ENCODE data around the gene NPAS3.

NPAS3 gene

GRCh38 chr14:33642691-33643244 is 704.1 kb downstream of the NPAS3 start:
- DNase-seq (ENCODE audit: low read depth) = no peak

DNA sequence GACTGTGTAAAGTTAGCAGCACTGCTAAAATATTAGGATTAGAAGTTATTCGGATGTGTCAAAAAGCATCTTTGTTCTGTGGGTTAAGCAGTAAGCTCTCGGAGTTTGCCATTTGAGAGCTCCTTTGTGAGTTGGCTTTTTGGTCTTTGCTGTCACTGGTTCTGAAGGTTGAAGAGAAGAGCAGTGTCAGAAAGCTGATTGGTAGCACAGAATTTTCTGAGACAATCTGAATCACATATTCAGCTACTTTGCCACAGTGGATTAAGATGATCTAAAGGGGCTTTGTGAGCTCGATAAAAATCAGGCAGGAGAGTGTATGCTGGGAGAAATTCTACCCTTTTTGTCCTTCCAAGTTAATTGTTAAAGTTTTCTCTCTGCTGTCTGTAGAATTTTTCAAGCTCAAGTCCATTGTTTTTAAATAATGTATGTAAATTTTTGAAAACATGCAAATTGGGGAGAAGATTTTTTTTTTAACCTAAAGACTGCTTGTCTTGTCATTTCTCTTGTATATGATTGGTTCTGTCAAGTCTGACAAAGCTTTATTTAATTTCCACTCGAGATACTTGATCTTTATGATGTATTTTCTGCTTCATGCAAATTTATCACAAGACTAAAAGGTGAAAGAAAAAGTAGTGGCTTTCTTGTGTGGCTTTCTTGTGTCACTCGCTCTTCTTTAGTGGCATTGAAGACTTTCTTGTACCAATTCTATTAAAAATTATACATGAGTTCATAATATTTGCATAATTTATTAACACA is 704.9 kb downstream of the NPAS3 start:
- DNase-seq (ENCODE audit: low read depth) = no peak

GRCh38 chr14:33646692-33647260 is 708.1 kb downstream of the NPAS3 start:
- peak; percentile 31 for DNase-seq (ENCODE audit: low read depth)

- DNase-seq (ENCODE audit: low read depth) = peak; percentile 95
Measured at GRCh38 chr14:33647385-33647786, 708.7 kb downstream of the NPAS3 start.

DNA sequence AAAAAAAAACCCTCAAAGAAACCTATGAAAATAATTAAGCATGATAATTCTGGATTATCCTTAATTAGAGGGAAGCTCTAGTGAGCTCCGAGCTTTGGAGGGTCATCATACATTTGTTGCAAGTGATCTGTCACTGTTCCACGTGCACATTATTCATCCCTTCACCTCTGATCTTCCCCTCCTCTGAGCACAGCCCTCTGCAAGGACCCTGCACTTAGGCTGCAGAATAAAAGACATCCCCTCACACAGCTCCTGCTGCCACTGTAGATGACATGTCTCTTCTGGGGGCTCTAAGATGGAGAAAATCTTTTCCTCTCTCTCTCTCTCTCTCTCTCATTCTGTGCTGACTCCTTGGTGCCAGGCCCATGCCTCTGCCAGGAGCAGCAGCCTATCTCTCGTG is 711.8 kb downstream of the NPAS3 start:
- no peak for DNase-seq (ENCODE audit: low read depth)

DNA sequence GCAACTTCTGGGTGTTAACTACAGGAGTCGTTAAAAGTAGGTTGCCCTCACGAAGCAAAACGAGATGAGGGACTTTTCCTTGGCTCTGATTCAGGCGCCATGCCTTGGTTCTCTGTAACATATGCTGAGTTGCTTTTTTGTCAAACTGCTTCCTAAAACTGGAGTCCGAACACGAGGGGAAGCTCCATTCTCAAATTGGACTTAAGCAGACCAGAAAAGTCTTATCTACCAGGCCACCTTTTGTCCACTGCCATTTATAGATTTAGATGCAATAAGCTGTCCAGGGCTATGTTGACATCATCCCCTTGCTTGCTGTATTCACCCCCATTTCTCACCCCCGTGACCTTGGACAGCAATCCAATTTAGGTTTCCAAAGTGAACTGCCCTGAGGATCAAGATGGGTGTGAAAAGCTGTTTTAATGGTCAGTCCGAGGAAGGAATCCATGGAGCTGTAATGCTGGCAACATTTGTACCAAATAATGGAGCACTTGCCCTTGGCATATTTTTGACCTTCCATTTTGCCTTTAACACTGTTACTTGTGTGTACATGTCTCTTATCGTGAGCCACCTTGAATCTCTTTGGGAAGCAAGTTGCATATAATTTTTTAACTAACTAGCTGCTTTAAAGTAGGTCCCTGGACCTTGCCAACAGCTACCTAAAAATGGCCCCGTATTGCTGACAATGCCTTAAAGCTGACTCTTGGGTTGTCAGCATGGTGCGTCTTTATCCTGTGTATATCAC is 714.1 kb downstream of the NPAS3 start:
- DNase-seq (ENCODE audit: low read depth) = no peak

GRCh38 chr14:33653308-33653695 is 714.6 kb downstream of the NPAS3 start:
- no peak for DNase-seq (ENCODE audit: low read depth)

DNA sequence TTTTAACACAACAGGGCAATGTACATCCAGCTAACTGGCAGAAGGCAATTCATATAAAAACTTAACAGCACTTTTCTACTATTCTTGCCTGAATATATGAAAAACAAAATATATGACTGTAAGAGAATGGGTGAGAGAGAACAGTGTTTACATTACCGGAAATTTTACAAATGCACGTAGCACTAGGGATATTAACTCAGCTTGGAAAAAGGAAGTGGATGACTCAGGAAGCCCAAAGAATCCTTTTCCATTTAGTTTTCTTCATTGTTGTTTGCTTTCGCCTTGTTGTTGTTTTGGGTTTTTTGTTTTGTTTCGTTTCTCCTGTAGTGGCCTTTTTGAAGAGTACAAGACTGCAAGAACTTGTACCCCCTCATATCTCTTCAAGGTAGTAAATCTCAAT is 716.7 kb downstream of the NPAS3 start:
- DNase-seq (ENCODE audit: low read depth) = no peak

GRCh38 chr14:33657476-33657875 is 718.8 kb downstream of the NPAS3 start:
- DNase-seq (ENCODE audit: low read depth) = no peak

- no peak for DNase-seq (ENCODE audit: low read depth)
Measured at GRCh38 chr14:33660248-33660647, 721.6 kb downstream of the NPAS3 start.

DNA sequence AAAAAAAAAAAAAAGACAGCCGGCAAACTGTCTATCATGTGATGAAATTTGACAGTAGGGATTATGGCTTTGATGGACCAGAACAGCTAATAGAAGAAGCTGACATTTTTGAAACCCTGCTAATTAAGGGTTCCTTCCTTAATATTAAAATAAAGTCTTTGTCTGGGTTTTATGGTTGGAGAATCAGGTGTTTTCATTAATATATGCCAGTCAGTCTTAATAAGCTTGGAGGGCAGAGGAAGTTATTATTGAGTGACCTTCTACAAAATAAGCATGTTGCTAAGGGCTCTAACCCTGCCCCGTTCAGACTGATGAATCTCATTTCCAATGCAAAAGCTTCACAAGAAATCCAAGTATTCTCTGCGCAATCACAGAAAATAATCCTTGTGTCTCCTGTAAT is 722.4 kb downstream of the NPAS3 start:
- no peak for DNase-seq (ENCODE audit: low read depth)

- DNase-seq (ENCODE audit: low read depth) = no peak
Measured at GRCh38 chr14:33668066-33668465, 729.4 kb downstream of the NPAS3 start.

- DNase-seq (ENCODE audit: low read depth) = no peak
Measured at GRCh38 chr14:33669111-33669510, 730.4 kb downstream of the NPAS3 start.

GRCh38 chr14:33670235-33670634 is 731.6 kb downstream of the NPAS3 start:
- no peak for DNase-seq (ENCODE audit: low read depth)

GRCh38 chr14:33671556-33671955 is 732.9 kb downstream of the NPAS3 start:
- DNase-seq (ENCODE audit: low read depth) = no peak

DNA sequence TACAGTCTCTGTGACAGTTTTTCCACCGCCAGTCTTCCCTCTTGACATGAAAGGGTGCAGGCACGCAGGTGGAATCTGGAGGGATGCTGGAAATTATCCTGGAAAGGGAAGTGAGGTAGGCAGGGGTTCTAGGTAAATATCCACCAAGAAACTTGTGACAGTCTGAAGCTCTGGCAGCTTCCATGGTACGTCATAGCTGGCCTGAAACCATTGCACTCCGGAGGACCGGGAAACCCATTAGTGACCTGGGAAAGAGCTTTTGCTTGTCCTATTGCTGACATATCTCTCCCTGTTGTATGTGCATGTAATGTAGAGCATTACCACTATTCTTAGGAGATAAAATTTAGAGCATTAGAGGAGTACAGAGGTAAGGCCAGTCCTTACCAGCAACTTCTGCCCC is 736.2 kb downstream of the NPAS3 start:
- no peak for DNase-seq (ENCODE audit: low read depth)

DNA sequence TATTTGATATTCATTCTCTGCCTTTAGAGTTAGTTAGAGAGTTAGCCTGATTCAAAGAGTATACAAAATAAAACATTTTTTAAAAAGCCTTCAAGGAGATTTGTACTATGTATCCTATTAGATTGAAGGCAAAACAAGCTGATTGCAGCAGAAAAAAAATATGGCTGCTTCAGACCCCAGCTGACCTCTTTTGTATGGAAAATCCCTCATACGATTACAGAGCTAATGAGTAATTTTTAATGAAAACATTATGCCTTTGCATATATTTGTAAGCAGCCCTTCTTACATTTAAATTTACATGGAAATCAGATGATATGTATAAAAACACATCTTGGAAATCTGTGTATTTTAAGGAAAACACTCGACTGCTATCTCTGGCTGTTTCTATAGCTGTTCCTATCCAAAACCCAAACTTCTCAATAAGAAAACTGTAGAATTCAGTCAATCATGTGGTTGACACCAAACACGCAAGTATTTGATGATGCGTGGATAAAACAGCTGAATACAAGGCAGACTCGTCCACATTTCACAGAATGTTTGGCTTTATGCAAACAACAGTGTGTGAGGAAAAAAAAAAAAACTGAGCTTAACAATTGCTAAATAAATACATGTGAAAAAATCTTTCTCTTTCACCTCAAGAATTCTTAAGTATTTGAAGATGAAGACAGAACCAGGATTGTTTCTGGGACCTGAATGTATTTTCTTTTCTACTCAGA is 736.9 kb downstream of the NPAS3 start:
- DNase-seq (ENCODE audit: low read depth) = no peak

GRCh38 chr14:33676135-33676566 is 737.5 kb downstream of the NPAS3 start:
- DNase-seq (ENCODE audit: low read depth) = peak; percentile 66

DNA sequence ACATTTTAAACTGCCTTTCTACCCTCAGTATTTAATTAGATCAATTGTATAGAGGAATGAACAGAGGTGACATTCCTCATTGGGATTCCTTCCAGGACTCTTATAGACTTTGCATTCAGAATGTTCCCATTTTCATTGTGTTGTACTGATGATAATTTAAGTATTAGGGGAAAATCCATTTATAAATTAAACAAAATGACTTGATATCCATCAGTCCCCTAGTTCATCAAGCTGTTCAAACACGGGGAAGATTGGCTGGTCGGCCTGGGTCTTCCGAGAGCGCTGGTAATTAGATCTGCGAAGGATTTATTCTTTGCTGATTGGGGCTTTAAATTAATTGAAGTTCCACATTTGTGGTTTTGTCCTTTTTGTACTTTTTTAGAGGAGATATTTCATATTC is 738.2 kb downstream of the NPAS3 start:
- no peak for DNase-seq (ENCODE audit: low read depth)

- DNase-seq (ENCODE audit: low read depth) = no peak
Measured at GRCh38 chr14:33678005-33678404, 739.3 kb downstream of the NPAS3 start.

DNA sequence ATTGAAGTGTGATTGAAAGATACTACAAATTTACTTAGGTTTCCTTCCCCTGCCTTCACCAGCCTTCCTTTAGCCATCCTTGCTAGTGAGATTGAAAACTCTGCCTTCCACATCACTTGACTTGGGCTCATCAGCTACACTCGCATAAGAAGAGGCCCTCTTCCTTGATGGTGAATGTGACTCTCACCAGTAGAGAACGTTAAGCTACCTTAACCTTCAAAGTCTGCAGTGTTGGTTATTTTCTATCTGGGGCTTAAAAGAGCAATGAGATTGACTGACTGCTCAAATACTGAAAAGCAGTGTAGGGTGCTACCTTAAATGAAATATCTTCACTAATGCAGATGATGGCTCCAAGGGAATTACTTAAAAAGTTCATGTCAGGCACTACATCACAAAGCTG is 740.3 kb downstream of the NPAS3 start:
- no peak for DNase-seq (ENCODE audit: low read depth)
